A549 (cell line): ENCODE data around the gene VPS45. TPM values are rescaled to one million over a fixed set of nuclear protein-coding genes. Genes with fewer than 3 reads are reported as not detected.

Source experiments
- ATAC-seq, 2 experiments: fragments of 200-7000 bp in 1 of 2; fragments of >200 bp in 1 of 2; cut with Nextera tagmentation in 1 of 2; cut with Tn5 transposase in 1 of 2; 3 replicates each; pipeline versions ENCODE4 v1.8.0 to v1.9.1; 2018 to 2020; ENCODE audit warnings: mild to moderate bottlenecking in 1 of 2, moderate library complexity in 1 of 2
- CTCF ChIA-PET: fragments of 300-600 bp; sonication (Branson Sonifier 250); formaldehyde crosslinking; extraction: SDS; loops from one replicate; lab custom pipeline; 2021; ENCODE audit warnings: antibody characterized with exemption, inconsistent platforms; lab: Yijun Ruan, JAX
- POLR2A ChIA-PET: fragments of 350-600 bp; formaldehyde crosslinking; extraction: SDS; loops from one replicate; lab custom pipeline; 2021; ENCODE audit warnings: antibody characterized with exemption, inconsistent platforms; lab: Yijun Ruan, JAX
- DNase-seq, 2 experiments: peaks; one replicate each; pipeline versions ENCODE4 v3.0.0 to v3.0.0-alpha.2; 2011 to 2016; ENCODE audit warnings: low read depth in 1 of 2, low spot score in 1 of 2
- FAIRE-seq: peaks from 2 replicates; lab custom pipeline; 2011; peaks lifted over from hg19 to GRCh38; lab: Jason Lieb, UNC
- H3K27ac ChIP-seq, 2 experiments: fragments of >200 bp; sonication (Bioruptor Twin); formaldehyde crosslinking; 3 replicates each; pipeline ENCODE4 v1.5.1; 2016 to 2017
- H3K4me1 ChIP-seq: fragments of >200 bp; sonication (Bioruptor Twin); formaldehyde crosslinking; 3 replicates; pipeline ENCODE4 v1.6.1; 2016
- H3K4me2 ChIP-seq: fragments of >200 bp; sonication (Bioruptor Twin); formaldehyde crosslinking; 3 replicates; pipeline ENCODE4 v1.6.1; 2016
- H3K4me3 ChIP-seq: fragments of >200 bp; sonication (Bioruptor Twin); formaldehyde crosslinking; 3 replicates; pipeline ENCODE4 v1.5.1; 2016
- H3K9me3 ChIP-seq: fragments of >200 bp; sonication (Bioruptor Twin); formaldehyde crosslinking; 3 replicates; pipeline ENCODE4 v1.6.1; 2016
- BHLHE40 ChIP-seq: IDR thresholded peaks from 2 replicates; pipeline ENCODE4 v1.6.1; 2012; ENCODE audit warnings: low read depth, low read length, inconsistent platforms
- CBX2 ChIP-seq: fragments of 200-600 bp; sonication (generic); IDR thresholded peaks from 2 replicates; pipeline ENCODE4 v1.6.1; 2016; ENCODE audit warnings: low read depth, mild to moderate bottlenecking, borderline replicate concordance
- CHD4 ChIP-seq: fragments of 200-600 bp; sonication (generic); IDR thresholded peaks from 2 replicates; pipeline ENCODE4 v1.6.1; 2016; ENCODE audit warnings: antibody characterized with exemption, mild to moderate bottlenecking, borderline replicate concordance
- HEYL ChIP-seq: fragments of 250-450 bp; sonication (Bioruptor Pico); IDR thresholded peaks from 2 replicates; pipeline ENCODE4 v1.8.0; 2021; ENCODE audit warnings: mild to moderate bottlenecking, moderate library complexity
- JUN ChIP-seq, 2 experiments: fragments of >200 bp; sonication (Bioruptor Twin); formaldehyde crosslinking; IDR thresholded peaks; 2 replicates in 1 of 2; 3 replicates in 1 of 2; pipeline ENCODE4 v1.6.1; 2016 to 2017
- MAZ ChIP-seq: fragments of 150-350 bp; IDR thresholded peaks from 2 replicates; pipeline ENCODE4 v1.6.1; 2014; ENCODE audit warnings: antibody characterized with exemption, low read depth, low read length, borderline replicate concordance
- MYC ChIP-seq: IDR thresholded peaks from 2 replicates; pipeline ENCODE4 v1.6.1; 2012; ENCODE audit warnings: mild to moderate bottlenecking, inconsistent platforms, low read length, improper control_type of control experiment, borderline replicate concordance
- NR3C1 ChIP-seq: fragments of >200 bp; sonication (Bioruptor Twin); formaldehyde crosslinking; IDR thresholded peaks from 3 replicates; pipeline ENCODE4 v1.6.1; 2017
- POLR2A ChIP-seq: IDR thresholded peaks from 2 replicates; pipeline ENCODE4 v1.6.1; 2012; ENCODE audit warnings: mild to moderate bottlenecking, low read length
- POLR2AphosphoS2 ChIP-seq: conservative IDR thresholded peaks from 2 replicates; pipeline ENCODE4 v1.6.1; 2012; ENCODE audit warnings: low read length, improper control_type of control experiment, inconsistent platforms
- RAD21 ChIP-seq, 2 experiments: fragments of >200 bp in 1 of 2; sonication (Bioruptor Twin) in 1 of 2; formaldehyde crosslinking in 1 of 2; IDR thresholded peaks in 1 of 2; conservative IDR thresholded peaks in 1 of 2; 2 replicates in 1 of 2; 3 replicates in 1 of 2; pipeline ENCODE4 v1.6.1; 2012 to 2018; ENCODE audit warnings: inconsistent platforms in 1 of 2
- RNF2 ChIP-seq: fragments of 200-600 bp; sonication (generic); IDR thresholded peaks from 2 replicates; pipeline ENCODE4 v1.6.1; 2016; ENCODE audit warnings: low read depth, mild to moderate bottlenecking, antibody characterized with exemption, moderate library complexity, borderline replicate concordance
- TP53 ChIP-seq: fragments of 250-450 bp; sonication (Bioruptor Pico); IDR thresholded peaks from 2 replicates; pipeline ENCODE4 v1.5.0; 2021; ENCODE audit warnings: mild to moderate bottlenecking, moderate library complexity
- ZC3H11A ChIP-seq: fragments of 450-650 bp; IDR thresholded peaks from 2 replicates; pipeline ENCODE4 v1.6.1; 2014; ENCODE audit warnings: antibody characterized with exemption, mild to moderate bottlenecking
- ZNF302 ChIP-seq: fragments of 250-450 bp; sonication (Bioruptor Pico); IDR thresholded peaks from 2 replicates; pipeline ENCODE4 v1.9.0; 2021; ENCODE audit warnings: inconsistent platforms, mild to moderate bottlenecking, moderate library complexity
- WGBS: methylation state at CpG from one replicate; pipeline ENCODE4 v1.1.6; 2017; ENCODE audit errors: missing lambda C conversion rate; 5-methylcytosine and 5-hydroxymethylcytosine counted together
- polyA plus RNA-seq, 4 experiments: library from polyadenylated mRNA; depleted of rRNA in 3 of 4; stranded (reverse); fragments of >200 nt; fragmentation: RNase III in 1 of 4; extraction: RNeasy Plus Mini Kit Qiagen cat#74134 plus additional on column Dnase treatment in 1 of 4; gene quantifications; 2 replicates in 3 of 4; 3 replicates in 1 of 4; pipeline ENCODE4 v1.2.3, GENCODE V29; 2011 to 2017
- TF ChIP-seq, protein P1 (sequence below): fragments of >200 bp; sonication (Bioruptor Twin); formaldehyde crosslinking; IDR thresholded peaks from 3 replicates; pipeline ENCODE4 v1.6.1; 2016
- TF ChIP-seq, protein P2 (sequence below): fragments of 250-450 bp; sonication (Bioruptor Pico); IDR thresholded peaks from 2 replicates; pipeline ENCODE4 v1.5.0; 2021; ENCODE audit warnings: mild to moderate bottlenecking, moderate library complexity, borderline replicate concordance
- TF ChIP-seq, protein P3 (sequence below): fragments of 200-600 bp; sonication (generic); IDR thresholded peaks from 2 replicates; pipeline ENCODE4 v1.6.1; 2016; ENCODE audit warnings: antibody characterized with exemption, mild to moderate bottlenecking, moderate library complexity
- TF ChIP-seq, protein P4 (sequence below): IDR thresholded peaks from 2 replicates; pipeline ENCODE4 v1.6.1; 2012; ENCODE audit warnings: low read depth, borderline replicate concordance
- TF ChIP-seq, protein P5 (sequence below): fragments of 150-350 bp; IDR thresholded peaks from 2 replicates; pipeline ENCODE4 v1.6.1; 2014; ENCODE audit warnings: low read depth, mild to moderate bottlenecking, low read length
- TF ChIP-seq, protein P6 (sequence below): IDR thresholded peaks from 2 replicates; pipeline ENCODE4 v1.6.1; 2012

VPS45 gene
- polyA plus RNA-seq, 2 of the 4 experiments (the other 2 are of a cell fraction): 22.1 to 49.7 TPM

DNA sequence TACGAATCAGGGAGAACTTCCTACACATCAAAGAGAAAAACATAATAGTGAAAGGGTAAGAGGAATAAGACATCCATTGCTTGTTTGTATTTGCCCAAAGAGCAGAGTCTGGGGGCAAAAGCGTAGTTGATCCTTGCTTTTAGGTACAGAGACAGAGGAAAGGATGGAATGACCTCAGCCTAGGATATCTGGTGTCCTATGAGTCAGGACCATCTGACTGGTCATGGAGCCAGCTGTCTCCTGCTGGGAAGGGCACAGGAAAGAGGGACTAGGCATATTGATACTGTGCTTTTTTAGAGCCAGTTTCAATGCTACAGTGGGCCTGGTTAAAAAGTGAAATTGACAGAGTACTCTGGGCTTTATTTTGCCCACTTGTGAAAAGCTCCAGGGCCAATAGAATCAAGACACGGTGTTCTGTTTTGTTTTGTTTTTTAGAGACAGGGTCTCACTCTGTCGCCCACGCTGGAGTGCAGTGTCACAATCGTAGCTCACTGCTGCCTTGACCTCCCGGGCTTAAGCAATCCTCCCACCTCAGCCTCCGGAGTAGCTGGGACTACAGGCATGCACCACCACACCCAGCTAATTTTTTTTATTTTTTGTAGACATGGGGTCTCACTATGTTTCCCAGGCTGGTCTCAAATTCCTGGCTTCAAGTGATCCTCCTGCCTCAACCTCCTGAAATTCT lies 85.3 kb downstream of the VPS45 start (continued):
- TF ChIP-seq, protein P1, sequence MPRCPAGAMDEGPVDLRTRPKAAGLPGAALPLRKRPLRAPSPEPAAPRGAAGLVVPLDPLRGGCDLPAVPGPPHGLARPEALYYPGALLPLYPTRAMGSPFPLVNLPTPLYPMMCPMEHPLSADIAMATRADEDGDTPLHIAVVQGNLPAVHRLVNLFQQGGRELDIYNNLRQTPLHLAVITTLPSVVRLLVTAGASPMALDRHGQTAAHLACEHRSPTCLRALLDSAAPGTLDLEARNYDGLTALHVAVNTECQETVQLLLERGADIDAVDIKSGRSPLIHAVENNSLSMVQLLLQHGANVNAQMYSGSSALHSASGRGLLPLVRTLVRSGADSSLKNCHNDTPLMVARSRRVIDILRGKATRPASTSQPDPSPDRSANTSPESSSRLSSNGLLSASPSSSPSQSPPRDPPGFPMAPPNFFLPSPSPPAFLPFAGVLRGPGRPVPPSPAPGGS: no peak
- TF ChIP-seq, protein P2, sequence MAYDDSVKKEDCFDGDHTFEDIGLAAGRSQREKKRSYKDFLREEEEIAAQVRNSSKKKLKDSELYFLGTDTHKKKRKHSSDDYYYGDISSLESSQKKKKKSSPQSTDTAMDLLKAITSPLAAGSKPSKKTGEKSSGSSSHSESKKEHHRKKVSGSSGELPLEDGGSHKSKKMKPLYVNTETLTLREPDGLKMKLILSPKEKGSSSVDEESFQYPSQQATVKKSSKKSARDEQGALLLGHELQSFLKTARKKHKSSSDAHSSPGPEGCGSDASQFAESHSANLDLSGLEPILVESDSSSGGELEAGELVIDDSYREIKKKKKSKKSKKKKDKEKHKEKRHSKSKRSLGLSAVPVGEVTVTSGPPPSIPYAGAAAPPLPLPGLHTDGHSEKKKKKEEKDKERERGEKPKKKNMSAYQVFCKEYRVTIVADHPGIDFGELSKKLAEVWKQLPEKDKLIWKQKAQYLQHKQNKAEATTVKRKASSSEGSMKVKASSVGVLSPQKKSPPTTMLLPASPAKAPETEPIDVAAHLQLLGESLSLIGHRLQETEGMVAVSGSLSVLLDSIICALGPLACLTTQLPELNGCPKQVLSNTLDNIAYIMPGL (CRISPR knock-in tag): no peak
- TF ChIP-seq, all 56 proteins: peak for 0

DNA sequence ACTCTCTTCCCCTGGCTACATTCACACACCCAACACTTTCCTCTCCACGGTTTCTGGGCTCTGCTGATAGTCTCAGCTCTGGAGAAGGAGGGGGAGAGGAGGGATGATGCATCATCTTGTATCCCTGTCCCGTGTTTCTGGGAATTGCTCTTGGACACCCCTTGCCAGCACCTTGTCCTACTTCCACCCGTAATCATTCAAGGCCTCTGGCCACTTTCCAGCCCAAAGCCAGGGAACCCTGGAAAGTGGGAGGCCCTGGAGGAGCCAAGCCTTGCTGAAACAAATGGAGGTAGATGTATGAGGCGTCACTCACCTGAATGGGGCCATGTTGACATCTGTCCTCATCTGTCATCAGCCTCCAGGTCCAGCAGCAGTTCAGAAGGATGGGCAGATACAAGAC lies 86.6 kb downstream of the VPS45 start:
- FAIRE-seq (no peak), ATAC-seq (no peak), DNase-seq (no peak)
- no peaks in the 10 kb centered on the region for H3K9me3 ChIP-seq
- H3K4me1 ChIP-seq: peaks cover 7% of the 10 kb centered on the region
- ChIA-PET POLR2A (no interaction called here), CTCF (no interaction called here)
- no peak overlapping the region for H3K4me2 ChIP-seq
- 76% methylated on average over 4 of the region's 4 CpGs for WGBS
- no peak overlapping the region for H3K4me3 ChIP-seq
- H3K27ac ChIP-seq: no peak overlapping the region
- TF ChIP-seq HEYL: no peak
- no peak for TF ChIP-seq MYC
- TF ChIP-seq RNF2: no peak
- TF ChIP-seq MAZ: no peak
- TF ChIP-seq ZNF302 (CRISPR knock-in tag): no peak
- TF ChIP-seq, protein P3, sequence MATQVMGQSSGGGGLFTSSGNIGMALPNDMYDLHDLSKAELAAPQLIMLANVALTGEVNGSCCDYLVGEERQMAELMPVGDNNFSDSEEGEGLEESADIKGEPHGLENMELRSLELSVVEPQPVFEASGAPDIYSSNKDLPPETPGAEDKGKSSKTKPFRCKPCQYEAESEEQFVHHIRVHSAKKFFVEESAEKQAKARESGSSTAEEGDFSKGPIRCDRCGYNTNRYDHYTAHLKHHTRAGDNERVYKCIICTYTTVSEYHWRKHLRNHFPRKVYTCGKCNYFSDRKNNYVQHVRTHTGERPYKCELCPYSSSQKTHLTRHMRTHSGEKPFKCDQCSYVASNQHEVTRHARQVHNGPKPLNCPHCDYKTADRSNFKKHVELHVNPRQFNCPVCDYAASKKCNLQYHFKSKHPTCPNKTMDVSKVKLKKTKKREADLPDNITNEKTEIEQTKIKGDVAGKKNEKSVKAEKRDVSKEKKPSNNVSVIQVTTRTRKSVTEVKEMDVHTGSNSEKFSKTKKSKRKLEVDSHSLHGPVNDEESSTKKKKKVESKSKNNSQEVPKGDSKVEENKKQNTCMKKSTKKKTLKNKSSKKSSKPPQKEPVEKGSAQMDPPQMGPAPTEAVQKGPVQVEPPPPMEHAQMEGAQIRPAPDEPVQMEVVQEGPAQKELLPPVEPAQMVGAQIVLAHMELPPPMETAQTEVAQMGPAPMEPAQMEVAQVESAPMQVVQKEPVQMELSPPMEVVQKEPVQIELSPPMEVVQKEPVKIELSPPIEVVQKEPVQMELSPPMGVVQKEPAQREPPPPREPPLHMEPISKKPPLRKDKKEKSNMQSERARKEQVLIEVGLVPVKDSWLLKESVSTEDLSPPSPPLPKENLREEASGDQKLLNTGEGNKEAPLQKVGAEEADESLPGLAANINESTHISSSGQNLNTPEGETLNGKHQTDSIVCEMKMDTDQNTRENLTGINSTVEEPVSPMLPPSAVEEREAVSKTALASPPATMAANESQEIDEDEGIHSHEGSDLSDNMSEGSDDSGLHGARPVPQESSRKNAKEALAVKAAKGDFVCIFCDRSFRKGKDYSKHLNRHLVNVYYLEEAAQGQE: no peak
- TF ChIP-seq, protein P4, sequence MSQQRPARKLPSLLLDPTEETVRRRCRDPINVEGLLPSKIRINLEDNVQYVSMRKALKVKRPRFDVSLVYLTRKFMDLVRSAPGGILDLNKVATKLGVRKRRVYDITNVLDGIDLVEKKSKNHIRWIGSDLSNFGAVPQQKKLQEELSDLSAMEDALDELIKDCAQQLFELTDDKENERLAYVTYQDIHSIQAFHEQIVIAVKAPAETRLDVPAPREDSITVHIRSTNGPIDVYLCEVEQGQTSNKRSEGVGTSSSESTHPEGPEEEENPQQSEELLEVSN: no peak
- TF ChIP-seq, protein P5, sequence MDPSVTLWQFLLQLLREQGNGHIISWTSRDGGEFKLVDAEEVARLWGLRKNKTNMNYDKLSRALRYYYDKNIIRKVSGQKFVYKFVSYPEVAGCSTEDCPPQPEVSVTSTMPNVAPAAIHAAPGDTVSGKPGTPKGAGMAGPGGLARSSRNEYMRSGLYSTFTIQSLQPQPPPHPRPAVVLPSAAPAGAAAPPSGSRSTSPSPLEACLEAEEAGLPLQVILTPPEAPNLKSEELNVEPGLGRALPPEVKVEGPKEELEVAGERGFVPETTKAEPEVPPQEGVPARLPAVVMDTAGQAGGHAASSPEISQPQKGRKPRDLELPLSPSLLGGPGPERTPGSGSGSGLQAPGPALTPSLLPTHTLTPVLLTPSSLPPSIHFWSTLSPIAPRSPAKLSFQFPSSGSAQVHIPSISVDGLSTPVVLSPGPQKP: no peak
- no peak for TF ChIP-seq TP53
- TF ChIP-seq RAD21 (conservative IDR thresholded peaks at IDR 0.05 in 1 of 2, IDR thresholded peaks at IDR 0.05 in 1 of 2): no peak
- TF ChIP-seq POLR2A: no peak
- TF ChIP-seq CHD4: no peak
- TF ChIP-seq, protein P6, sequence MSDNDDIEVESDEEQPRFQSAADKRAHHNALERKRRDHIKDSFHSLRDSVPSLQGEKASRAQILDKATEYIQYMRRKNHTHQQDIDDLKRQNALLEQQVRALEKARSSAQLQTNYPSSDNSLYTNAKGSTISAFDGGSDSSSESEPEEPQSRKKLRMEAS: no peak
- no peak for TF ChIP-seq CBX2
- no peak for TF ChIP-seq ZC3H11A
- no peak for TF ChIP-seq JUN (IDR thresholded peaks at IDR 0.05)
- TF ChIP-seq POLR2AphosphoS2: no peak
- no peak for TF ChIP-seq BHLHE40
- no peak for TF ChIP-seq NR3C1
